HepG2 (cell line): ENCODE results near the gene TUBA4B. TPM values are rescaled to one million over a fixed set of nuclear protein-coding genes. Genes with fewer than 3 reads are reported as not detected.

ENCODE experiments used
- ATAC-seq: fragments of 200-7000 bp; cut with Tn5 transposase; 3 replicates; pipeline ENCODE4 v1.9.1; 2020; ENCODE audit warnings: mild to moderate bottlenecking, moderate library complexity
- BruUV-seq: library from RNA; stranded (reverse); fragments of 400-500 nt; replicated peaks from 2 replicates; lab custom pipeline; 2021; lab: Mats Ljungman, UMichigan
- CTCF ChIA-PET: fragments of 300-600 bp; formaldehyde crosslinking; extraction: SDS; loops from one replicate; lab custom pipeline; 2021; ENCODE audit warnings: low total read pairs, inconsistent platforms, low intra/inter-chr PET ratio; lab: Yijun Ruan, JAX
- POLR2A ChIA-PET: fragments of 350-600 bp; sonication (Branson Sonifier 250); formaldehyde crosslinking; loops from one replicate; lab custom pipeline; 2020; ENCODE audit warnings: antibody characterized with exemption, inconsistent platforms; lab: Yijun Ruan, JAX
- DNase-seq: peaks from one replicate; pipeline ENCODE4 v3.0.0-alpha.2; 2015; ENCODE audit warnings: low spot score
- FAIRE-seq: peaks from 3 replicates; lab custom pipeline; 2011; peaks lifted over from hg19 to GRCh38; lab: Jason Lieb, UNC
- H2AFZ ChIP-seq: one replicate; pipeline ENCODE4 v1.6.1; 2011; ENCODE audit warnings: low read length, inconsistent platforms
- H3K27ac ChIP-seq: fragments of 300-600 bp; 3 replicates; pipeline ENCODE4 v1.8.0; 2011; ENCODE audit warnings: mixed run types, mild to moderate bottlenecking, mixed read lengths, low read length, inconsistent platforms; ENCODE audit not compliant: insufficient read depth; ENCODE audit errors: extremely low read length
- H3K27me3 ChIP-seq, 2 experiments: fragments of 200-600 bp in 1 of 2; 2 replicates in 1 of 2; 3 replicates in 1 of 2; pipeline versions ENCODE4 v1.6.0 to v1.8.0; 2011; ENCODE audit warnings: low read length in 2 of 2, mild to moderate bottlenecking in 2 of 2, moderate library complexity in 2 of 2, inconsistent platforms in 1 of 2; ENCODE audit not compliant: insufficient read depth in 2 of 2, control insufficient read depth in 1 of 2
- H3K36me3 ChIP-seq, 2 experiments: fragments of 200-600 bp in 1 of 2; replicated peaks in 1 of 2; 2 replicates in 1 of 2; 3 replicates in 1 of 2; pipeline versions ENCODE4 v1.5.1 to v1.8.0; 2011; ENCODE audit warnings: low read length in 2 of 2, inconsistent platforms in 1 of 2; ENCODE audit not compliant: insufficient read depth in 2 of 2, control insufficient read depth in 1 of 2
- H3K4me1 ChIP-seq: 2 replicates; pipeline ENCODE4 v1.5.1; 2012; ENCODE audit warnings: low read length, inconsistent platforms; ENCODE audit not compliant: insufficient read depth
- H3K4me2 ChIP-seq: 2 replicates; pipeline ENCODE4 v1.6.0; 2011; ENCODE audit warnings: low read depth, low read length, inconsistent platforms
- H3K4me3 ChIP-seq, 3 experiments: fragments of 200-600 bp in 1 of 3; sonication (generic), shearing (Covaris generic) in 1 of 3; replicated peaks in 1 of 3; 2 replicates each; pipeline ENCODE4 v1.5.1; 2011 to 2016; ENCODE audit warnings: low read length in 3 of 3, inconsistent platforms in 2 of 3, low read depth in 2 of 3, mild to moderate bottlenecking in 2 of 3, control low read depth in 1 of 3, mixed read lengths in 1 of 3; ENCODE audit not compliant: insufficient read depth in 1 of 3
- H3K79me2 ChIP-seq: one replicate; pipeline ENCODE4 v1.6.1; 2011; ENCODE audit warnings: low read length, inconsistent platforms; ENCODE audit not compliant: insufficient read depth
- H3K9ac ChIP-seq: 2 replicates; pipeline ENCODE4 v1.6.0; 2011; ENCODE audit warnings: mild to moderate bottlenecking, low read depth, low read length, inconsistent platforms; ENCODE audit not compliant: insufficient read depth
- H3K9me3 ChIP-seq: 2 replicates; pipeline ENCODE4 v1.5.1; 2012; ENCODE audit warnings: mild to moderate bottlenecking, low read length
- H4K20me1 ChIP-seq: 2 replicates; pipeline ENCODE4 v1.6.0; 2011; ENCODE audit warnings: inconsistent platforms, mild to moderate bottlenecking, low read length, moderate library complexity; ENCODE audit not compliant: insufficient read depth
- CREB1 ChIP-seq, 2 experiments: fragments of 450-650 bp in 1 of 2; IDR thresholded peaks; 2 replicates each; pipeline ENCODE4 v1.6.1; 2016 to 2017; ENCODE audit warnings: control low read depth in 1 of 2, mild to moderate bottlenecking in 1 of 2, missing compliant biosample characterization in 1 of 2, missing genetic modification characterization in 1 of 2
- HIC2 ChIP-seq: sonication (generic); formaldehyde crosslinking; IDR thresholded peaks from 2 replicates; pipeline ENCODE4 v1.9.0; 2022; ENCODE audit warnings: low read depth, missing genetic modification reagents
- KLF12 ChIP-seq: sonication (generic); formaldehyde crosslinking; IDR thresholded peaks from 2 replicates; pipeline ENCODE4 v1.4.0; 2020; ENCODE audit warnings: missing genetic modification reagents, borderline replicate concordance
- ZMAT3 ChIP-seq: sonication (generic); formaldehyde crosslinking; conservative IDR thresholded peaks from 2 replicates; pipeline ENCODE4 v1.7.0; 2021; ENCODE audit warnings: missing genetic modification reagents
- WGBS: methylation state at CpG from one replicate; pipeline ENCODE4 v1.1.6; 2017; ENCODE audit warnings: low lambda C conversion rate; 5-methylcytosine and 5-hydroxymethylcytosine counted together
- in situ Hi-C: cut with HindIII; loops from 2 replicates; pipeline ENCODE4 v1.10.0; 2017; ENCODE audit warnings: low pct_unique_long_range_greater_than_20kb; ENCODE audit not compliant: extremely low pct_ligation_motif_present
- intact Hi-C: fragments of 100-400 bp; cut with micrococcal nuclease; formaldehyde crosslinking; loops from one replicate; pipeline ENCODE4 v1.10.0; 2022; ENCODE audit not compliant: unreplicated experiment
- polyA plus RNA-seq, 8 experiments: library from polyadenylated mRNA; depleted of rRNA in 3 of 8; stranded (reverse) in 7 of 8; unstranded in 1 of 8; fragments of >200 nt; fragmentation: Illumina TruSeq in 4 of 8; extraction: Trizol in 4 of 8; gene quantifications; 2 replicates each; pipeline versions ENCODE4 v1.2.1 to v1.2.3, GENCODE V29; 2011 to 2016; ENCODE audit warnings: low read depth in 4 of 8, missing spikeins in 1 of 8, mixed read lengths in 1 of 8; ENCODE audit not compliant: insufficient read depth in 1 of 8
- total RNA-seq, 5 experiments: library from RNA; depleted of rRNA; stranded (reverse); fragments of >200 nt; fragmentation: Illumina TruSeq; extraction: Trizol; gene quantifications; 2 replicates each; pipeline ENCODE4 v1.2.3, GENCODE V29; 2016; ENCODE audit warnings: low read depth in 1 of 5
- TF ChIP-seq, protein P1 (sequence below): sonication (generic); formaldehyde crosslinking; IDR thresholded peaks from 2 replicates; pipeline ENCODE4 v1.5.0; 2020; ENCODE audit warnings: mild to moderate bottlenecking, missing genetic modification reagents, moderate library complexity
- TF ChIP-seq, protein P2 (sequence below): IDR thresholded peaks from 2 replicates; pipeline ENCODE4 v1.6.1; 2018; ENCODE audit warnings: missing genetic modification reagents, mild to moderate bottlenecking, missing compliant biosample characterization
- TF ChIP-seq, protein P3 (sequence below): sonication (generic); formaldehyde crosslinking; IDR thresholded peaks from 2 replicates; pipeline ENCODE4 v1.4.0; 2020; ENCODE audit warnings: missing genetic modification reagents, mild to moderate bottlenecking, borderline replicate concordance
- TF ChIP-seq, protein P4 (sequence below), 2 experiments: sonication (generic) in 1 of 2; formaldehyde crosslinking in 1 of 2; IDR thresholded peaks; 2 replicates each; pipeline versions ENCODE4 v1.5.1 to v1.6.1; 2011 to 2020; ENCODE audit warnings: borderline replicate concordance in 1 of 2, low read depth in 1 of 2, low read length in 1 of 2, mild to moderate bottlenecking in 1 of 2, missing genetic modification reagents in 1 of 2, moderate library complexity in 1 of 2

Gene TUBA4B
- total and polyA plus RNA-seq, 2 of the 13 experiments (the other 11 are each of a cell fraction or from before 2014, with no cell fraction given), result 0.18 to 0.22 TPM

DNA sequence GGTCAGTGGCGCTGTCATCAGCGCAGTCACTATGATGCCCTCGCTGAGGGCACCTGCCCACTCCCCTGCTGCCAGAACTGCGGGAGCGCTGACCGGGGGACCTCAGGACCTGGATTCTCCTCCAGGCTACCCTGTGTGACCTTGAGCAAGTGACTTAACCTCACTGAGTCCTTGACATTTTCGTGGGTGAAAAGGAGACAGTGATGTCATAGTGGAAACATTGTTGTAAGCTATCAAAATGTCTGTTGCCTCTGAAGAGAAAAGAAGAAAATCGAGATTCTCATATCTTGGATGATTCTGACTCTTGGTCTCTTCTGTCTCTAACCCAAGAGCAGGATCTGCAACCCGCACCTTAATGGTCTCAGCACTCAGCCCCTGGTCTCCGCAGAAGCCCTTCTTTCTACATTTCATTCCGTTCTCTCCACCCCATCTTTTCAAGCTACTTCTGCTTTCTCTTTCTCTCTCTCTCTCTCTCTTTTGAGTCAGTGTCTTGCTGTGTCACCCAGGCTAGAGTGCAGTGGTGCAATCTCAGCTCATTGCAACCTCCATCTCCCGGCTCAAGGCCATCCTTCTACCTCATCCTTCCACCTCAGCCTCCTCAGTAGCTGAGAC is 1.7 kb downstream of the TUBA4B start:
- POLR2A ChIA-PET, result interaction anchor here (1.0 to 3.5 kb wide), 11 partner anchors 10 to 134 kb away, joined by 3 to 26 read pairs (median 9); partner anchors contain the start of genes CNPPD1, DNAJB2, GLB1L and STK16
- H3K79me2 ChIP-seq, result no peaks in the 10 kb centered on the region
- ATAC-seq (no peak; the same call in 2 of the 3 replicates), FAIRE-seq (peak; percentile 26), DNase-seq (no peak)
- peak overlapping the region; percentile 62 to 83 (median 62) for H3K4me3 ChIP-seq
- H3K4me2 ChIP-seq, result peak overlapping the region; percentile 99
- CTCF ChIA-PET, result no interaction called here
- no peaks in the 10 kb centered on the region for H3K36me3 ChIP-seq
- WGBS, result 17% methylated on average over 12 of the region's 12 CpGs
- TF ChIP-seq ZMAT3 (CRISPR knock-in tag), result no peak
- TF ChIP-seq, protein P1, sequence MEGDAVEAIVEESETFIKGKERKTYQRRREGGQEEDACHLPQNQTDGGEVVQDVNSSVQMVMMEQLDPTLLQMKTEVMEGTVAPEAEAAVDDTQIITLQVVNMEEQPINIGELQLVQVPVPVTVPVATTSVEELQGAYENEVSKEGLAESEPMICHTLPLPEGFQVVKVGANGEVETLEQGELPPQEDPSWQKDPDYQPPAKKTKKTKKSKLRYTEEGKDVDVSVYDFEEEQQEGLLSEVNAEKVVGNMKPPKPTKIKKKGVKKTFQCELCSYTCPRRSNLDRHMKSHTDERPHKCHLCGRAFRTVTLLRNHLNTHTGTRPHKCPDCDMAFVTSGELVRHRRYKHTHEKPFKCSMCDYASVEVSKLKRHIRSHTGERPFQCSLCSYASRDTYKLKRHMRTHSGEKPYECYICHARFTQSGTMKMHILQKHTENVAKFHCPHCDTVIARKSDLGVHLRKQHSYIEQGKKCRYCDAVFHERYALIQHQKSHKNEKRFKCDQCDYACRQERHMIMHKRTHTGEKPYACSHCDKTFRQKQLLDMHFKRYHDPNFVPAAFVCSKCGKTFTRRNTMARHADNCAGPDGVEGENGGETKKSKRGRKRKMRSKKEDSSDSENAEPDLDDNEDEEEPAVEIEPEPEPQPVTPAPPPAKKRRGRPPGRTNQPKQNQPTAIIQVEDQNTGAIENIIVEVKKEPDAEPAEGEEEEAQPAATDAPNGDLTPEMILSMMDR (CRISPR knock-in tag), result peak; percentile 3; the same call in 1 of the 2 replicates
- no peak for TF ChIP-seq KLF12 (CRISPR knock-in tag)
- TF ChIP-seq CREB1 (IDR thresholded peaks at IDR 0.05), result peak; percentile 65
- no peak for TF ChIP-seq CREB1 (CRISPR knock-in tag; IDR thresholded peaks at IDR 0.05)
- TF ChIP-seq, protein P2, sequence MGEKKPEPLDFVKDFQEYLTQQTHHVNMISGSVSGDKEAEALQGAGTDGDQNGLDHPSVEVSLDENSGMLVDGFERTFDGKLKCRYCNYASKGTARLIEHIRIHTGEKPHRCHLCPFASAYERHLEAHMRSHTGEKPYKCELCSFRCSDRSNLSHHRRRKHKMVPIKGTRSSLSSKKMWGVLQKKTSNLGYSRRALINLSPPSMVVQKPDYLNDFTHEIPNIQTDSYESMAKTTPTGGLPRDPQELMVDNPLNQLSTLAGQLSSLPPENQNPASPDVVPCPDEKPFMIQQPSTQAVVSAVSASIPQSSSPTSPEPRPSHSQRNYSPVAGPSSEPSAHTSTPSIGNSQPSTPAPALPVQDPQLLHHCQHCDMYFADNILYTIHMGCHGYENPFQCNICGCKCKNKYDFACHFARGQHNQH (CRISPR knock-in tag), result 0 out of 2 replicates have a peak, but pooled peaks have one; percentile 4
- TF ChIP-seq, protein P3, sequence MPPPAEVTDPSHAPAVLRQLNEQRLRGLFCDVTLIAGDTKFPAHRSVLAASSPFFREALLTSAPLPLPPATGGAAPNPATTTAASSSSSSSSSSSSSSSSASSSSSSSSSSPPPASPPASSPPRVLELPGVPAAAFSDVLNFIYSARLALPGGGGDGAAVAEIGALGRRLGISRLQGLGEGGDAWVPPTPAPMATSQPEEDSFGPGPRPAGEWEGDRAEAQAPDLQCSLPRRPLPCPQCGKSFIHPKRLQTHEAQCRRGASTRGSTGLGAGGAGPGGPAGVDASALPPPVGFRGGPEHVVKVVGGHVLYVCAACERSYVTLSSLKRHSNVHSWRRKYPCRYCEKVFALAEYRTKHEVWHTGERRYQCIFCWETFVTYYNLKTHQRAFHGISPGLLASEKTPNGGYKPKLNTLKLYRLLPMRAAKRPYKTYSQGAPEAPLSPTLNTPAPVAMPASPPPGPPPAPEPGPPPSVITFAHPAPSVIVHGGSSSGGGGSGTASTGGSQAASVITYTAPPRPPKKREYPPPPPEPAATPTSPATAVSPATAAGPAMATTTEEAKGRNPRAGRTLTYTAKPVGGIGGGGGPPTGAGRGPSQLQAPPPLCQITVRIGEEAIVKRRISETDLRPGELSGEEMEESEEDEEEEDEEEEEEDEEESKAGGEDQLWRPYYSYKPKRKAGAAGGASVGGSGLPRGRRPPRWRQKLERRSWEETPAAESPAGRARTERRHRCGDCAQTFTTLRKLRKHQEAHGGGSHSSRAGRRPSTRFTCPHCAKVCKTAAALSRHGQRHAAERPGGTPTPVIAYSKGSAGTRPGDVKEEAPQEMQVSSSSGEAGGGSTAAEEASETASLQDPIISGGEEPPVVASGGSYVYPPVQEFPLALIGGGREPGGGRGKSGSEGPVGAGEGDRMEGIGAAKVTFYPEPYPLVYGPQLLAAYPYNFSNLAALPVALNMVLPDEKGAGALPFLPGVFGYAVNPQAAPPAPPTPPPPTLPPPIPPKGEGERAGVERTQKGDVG (CRISPR knock-in tag), result 0 out of 2 replicates have a peak, but pooled peaks have one; percentile 23
- TF ChIP-seq HIC2 (CRISPR knock-in tag), result peak; percentile 33; the same call in 1 of the 2 replicates
- TF ChIP-seq, protein P4, sequence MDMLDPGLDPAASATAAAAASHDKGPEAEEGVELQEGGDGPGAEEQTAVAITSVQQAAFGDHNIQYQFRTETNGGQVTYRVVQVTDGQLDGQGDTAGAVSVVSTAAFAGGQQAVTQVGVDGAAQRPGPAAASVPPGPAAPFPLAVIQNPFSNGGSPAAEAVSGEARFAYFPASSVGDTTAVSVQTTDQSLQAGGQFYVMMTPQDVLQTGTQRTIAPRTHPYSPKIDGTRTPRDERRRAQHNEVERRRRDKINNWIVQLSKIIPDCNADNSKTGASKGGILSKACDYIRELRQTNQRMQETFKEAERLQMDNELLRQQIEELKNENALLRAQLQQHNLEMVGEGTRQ (IDR thresholded peaks at IDR 0.05; ENCODE audit: low read depth, low read length), result no peak
- TF ChIP-seq, protein P4 (CRISPR knock-in tag; IDR thresholded peaks at IDR 0.05; ENCODE audit: borderline replicate concordance), result 0 out of 2 replicates have a peak, but pooled peaks have one; percentile 20
- no TSS peak for BruUV-seq
- peaks cover 2 to 40% of the 10 kb centered on the region in 2 experiments; a peak in 4 of 5 replicates for H3K27me3 ChIP-seq
- no peaks in the 10 kb centered on the region for H3K9me3 ChIP-seq
- in situ Hi-C loops, result no loop called here
- H3K27ac ChIP-seq, result no peak overlapping the region
- H4K20me1 ChIP-seq, result no peaks in the 10 kb centered on the region
- H3K9ac ChIP-seq, result peak overlapping the region; percentile 46; the same call in 1 of the 2 replicates
- peaks cover 53% of the 10 kb centered on the region for H3K4me1 ChIP-seq
- intact Hi-C loops, result no loop called here
- H2AFZ ChIP-seq, result no peak overlapping the region
